Peyer's patch (tissue), 4 donors: ENCODE measurements around the gene MAML1.

Experiments
- POLR2A ChIP-seq, 2 donors: fragments of 450-650 bp; IDR thresholded peaks; one replicate each; pipeline ENCODE4 v1.5.1; 2017; ENCODE audit warnings: antibody characterized with exemption in 2 of 2, mild to moderate bottlenecking in 2 of 2, moderate library complexity in 2 of 2
- TF ChIP-seq, protein P1 (sequence below), 6 experiments: fragments of 450-650 bp in 4 of 6; fragments of 200-600 bp in 2 of 6; sonication (generic) in 1 of 6; IDR thresholded peaks; one replicate each; pipeline ENCODE4 v1.5.1; 2017 to 2019; ENCODE audit warnings: antibody characterized with exemption in 6 of 6, mild to moderate bottlenecking in 3 of 6, moderate library complexity in 1 of 6

GRCh38 chr5:179820127-179820482 is 87.5 kb downstream of the MAML1 start:
- no peak for TF ChIP-seq POLR2A (IDR thresholded peaks at IDR 0.05)
- TF ChIP-seq, protein P1, sequence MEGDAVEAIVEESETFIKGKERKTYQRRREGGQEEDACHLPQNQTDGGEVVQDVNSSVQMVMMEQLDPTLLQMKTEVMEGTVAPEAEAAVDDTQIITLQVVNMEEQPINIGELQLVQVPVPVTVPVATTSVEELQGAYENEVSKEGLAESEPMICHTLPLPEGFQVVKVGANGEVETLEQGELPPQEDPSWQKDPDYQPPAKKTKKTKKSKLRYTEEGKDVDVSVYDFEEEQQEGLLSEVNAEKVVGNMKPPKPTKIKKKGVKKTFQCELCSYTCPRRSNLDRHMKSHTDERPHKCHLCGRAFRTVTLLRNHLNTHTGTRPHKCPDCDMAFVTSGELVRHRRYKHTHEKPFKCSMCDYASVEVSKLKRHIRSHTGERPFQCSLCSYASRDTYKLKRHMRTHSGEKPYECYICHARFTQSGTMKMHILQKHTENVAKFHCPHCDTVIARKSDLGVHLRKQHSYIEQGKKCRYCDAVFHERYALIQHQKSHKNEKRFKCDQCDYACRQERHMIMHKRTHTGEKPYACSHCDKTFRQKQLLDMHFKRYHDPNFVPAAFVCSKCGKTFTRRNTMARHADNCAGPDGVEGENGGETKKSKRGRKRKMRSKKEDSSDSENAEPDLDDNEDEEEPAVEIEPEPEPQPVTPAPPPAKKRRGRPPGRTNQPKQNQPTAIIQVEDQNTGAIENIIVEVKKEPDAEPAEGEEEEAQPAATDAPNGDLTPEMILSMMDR (IDR thresholded peaks at IDR 0.05) = no peak
